Adipocyte (in vitro differentiated cells): ENCODE results near the gene SLC25A4.
A peak's percentile ranks its signal among the peaks of the same experiment; 100 is the strongest.

Experiments
- DNase-seq: peaks from one replicate; pipeline ENCODE4 v3.0.0-alpha.2; 2015; ENCODE audit warnings: low read depth
- H3K27me3 ChIP-seq: replicated peaks from 2 replicates; pipeline ENCODE4 v1.7.0; 2013; ENCODE audit warnings: mild to moderate bottlenecking, low read length, moderate library complexity; ENCODE audit not compliant: control insufficient read depth, insufficient read depth
- H3K36me3 ChIP-seq: 2 replicates; pipeline ENCODE4 v1.7.0; 2013; ENCODE audit warnings: low read length, mild to moderate bottlenecking, moderate library complexity; ENCODE audit not compliant: control insufficient read depth, insufficient read depth, severe bottlenecking
- H3K4me1 ChIP-seq: 2 replicates; pipeline ENCODE4 v1.7.0; 2013; ENCODE audit warnings: mild to moderate bottlenecking, low read length, moderate library complexity; ENCODE audit not compliant: control insufficient read depth, insufficient read depth
- H3K4me3 ChIP-seq: 2 replicates; pipeline ENCODE4 v1.7.0; 2013; ENCODE audit warnings: mild to moderate bottlenecking, low read length, moderate library complexity
- H3K9ac ChIP-seq: 2 replicates; pipeline ENCODE4 v1.7.0; 2013; ENCODE audit warnings: mild to moderate bottlenecking, low read length, moderate library complexity
- H3K9me3 ChIP-seq: 2 replicates; pipeline ENCODE4 v1.7.0; 2013; ENCODE audit warnings: mild to moderate bottlenecking, low read length, moderate library complexity; ENCODE audit not compliant: control insufficient read depth

SLC25A4 gene

GRCh38 chr4:185120631-185120946, 22.5 kb upstream of the SLC25A4 start:
- DNase-seq: no peak
- Histone ChIP-seq H3K9ac (no peak overlapping the region), H3K4me1 (peaks cover 9% of the 10 kb centered on the region), H3K36me3 (no peaks in the 10 kb centered on the region), H3K27me3 (no peaks in the 10 kb centered on the region), H3K9me3 (no peaks in the 10 kb centered on the region), H3K4me3 (no peak overlapping the region)

GRCh38 chr4:185122681-185123345, 20.3 kb upstream of the SLC25A4 start:
- Histone ChIP-seq H3K27me3 (peaks cover 3% of the 10 kb centered on the region), H3K9ac (no peak overlapping the region), H3K9me3 (no peaks in the 10 kb centered on the region), H3K4me1 (no peaks in the 10 kb centered on the region), H3K36me3 (no peaks in the 10 kb centered on the region), H3K4me3 (no peak overlapping the region)
- no peak for DNase-seq

- Histone ChIP-seq H3K4me3 (no peak overlapping the region), H3K9ac (no peak overlapping the region), H3K4me1 (peaks cover 4% of the 10 kb centered on the region), H3K9me3 (no peaks in the 10 kb centered on the region), H3K27me3 (peaks cover 3% of the 10 kb centered on the region), H3K36me3 (no peaks in the 10 kb centered on the region)
- DNase-seq: no peak
Measured at GRCh38 chr4:185124006-185124405, 19.1 kb upstream of the SLC25A4 start.

GRCh38 chr4:185127021-185127925, 15.8 kb upstream of the SLC25A4 start:
- Histone ChIP-seq H3K9ac (peak overlapping the region; percentile 16), H3K4me3 (peak overlapping the region; percentile 80), H3K36me3 (no peaks in the 10 kb centered on the region), H3K4me1 (peaks cover 4% of the 10 kb centered on the region), H3K9me3 (no peaks in the 10 kb centered on the region), H3K27me3 (peaks cover 3% of the 10 kb centered on the region)
- DNase-seq: peak; percentile 42

GRCh38 chr4:185128272-185129119, 14.6 kb upstream of the SLC25A4 start:
- Histone ChIP-seq H3K4me3 (peak overlapping the region; percentile 80), H3K9me3 (no peaks in the 10 kb centered on the region), H3K27me3 (peaks cover 3% of the 10 kb centered on the region), H3K36me3 (no peaks in the 10 kb centered on the region), H3K9ac (peak overlapping the region; percentile 34), H3K4me1 (peaks cover 4% of the 10 kb centered on the region)
- peak; percentile 58 for DNase-seq

- peak; percentile 84 for DNase-seq
- H3K9ac ChIP-seq: no peak overlapping the region
- no peak overlapping the region for H3K4me3 ChIP-seq
- no peaks in the 10 kb centered on the region for H3K27me3 ChIP-seq
- no peaks in the 10 kb centered on the region for H3K9me3 ChIP-seq
- peaks cover 4% of the 10 kb centered on the region for H3K4me1 ChIP-seq
- no peaks in the 10 kb centered on the region for H3K36me3 ChIP-seq
Measured at GRCh38 chr4:185134307-185134869, 8.7 kb upstream of the SLC25A4 start.

- Histone ChIP-seq H3K4me3 (no peak overlapping the region), H3K4me1 (peaks cover 4% of the 10 kb centered on the region), H3K9me3 (no peaks in the 10 kb centered on the region), H3K27me3 (no peaks in the 10 kb centered on the region), H3K9ac (no peak overlapping the region), H3K36me3 (no peaks in the 10 kb centered on the region)
- no peak for DNase-seq
Measured at GRCh38 chr4:185137233-185137925, 5.7 kb upstream of the SLC25A4 start.

- no peaks in the 10 kb centered on the region for H3K9me3 ChIP-seq
- H3K9ac ChIP-seq: no peak overlapping the region
- DNase-seq: no peak
- no peaks in the 10 kb centered on the region for H3K36me3 ChIP-seq
- H3K4me1 ChIP-seq: peaks cover 4% of the 10 kb centered on the region
- H3K4me3 ChIP-seq: no peak overlapping the region
- no peaks in the 10 kb centered on the region for H3K27me3 ChIP-seq
Measured at GRCh38 chr4:185138161-185138560, 4.9 kb upstream of the SLC25A4 start.

GRCh38 chr4:185139736-185140135, 3.3 kb upstream of the SLC25A4 start:
- DNase-seq: no peak
- H3K27me3 ChIP-seq: no peaks in the 10 kb centered on the region
- peaks cover 8% of the 10 kb centered on the region for H3K4me1 ChIP-seq
- no peak overlapping the region for H3K4me3 ChIP-seq
- H3K9me3 ChIP-seq: no peaks in the 10 kb centered on the region
- no peak overlapping the region for H3K9ac ChIP-seq
- H3K36me3 ChIP-seq: no peaks in the 10 kb centered on the region

GRCh38 chr4:185141777-185142176, 1.3 kb upstream of the SLC25A4 start:
- no peak overlapping the region for H3K4me3 ChIP-seq
- DNase-seq: no peak
- peaks cover 6% of the 10 kb centered on the region for H3K36me3 ChIP-seq
- H3K27me3 ChIP-seq: no peaks in the 10 kb centered on the region
- no peaks in the 10 kb centered on the region for H3K9me3 ChIP-seq
- peaks cover 11% of the 10 kb centered on the region for H3K4me1 ChIP-seq
- no peak overlapping the region for H3K9ac ChIP-seq
